Body of pancreas (tissue), 4 donors: ENCODE data around the gene TCEA2. TPM values are rescaled to one million over a fixed set of nuclear protein-coding genes. Genes with fewer than 3 reads are reported as not detected.
A peak's percentile ranks its signal among the peaks of the same experiment; 100 is the strongest.

Experiments used
- ATAC-seq: fragments of 150-250 bp; one replicate; pipeline ENCODE4 v1.9.1; 2016
- DNase-seq, 4 donors: peaks; one replicate each; pipeline ENCODE4 v3.0.0-alpha.2; 2019
- H3K27ac ChIP-seq, 4 donors: fragments of 200-600 bp; sonication (generic); 1 replicate in 3 of 4; 2 replicates in 1 of 4; pipeline versions ENCODE4 v1.5.1 to v1.6.1; 2016 to 2019; ENCODE audit warnings: mild to moderate bottlenecking in 1 of 4, mixed read lengths in 1 of 4, moderate library complexity in 1 of 4
- H3K27me3 ChIP-seq, 2 donors: fragments of 200-600 bp; sonication (generic); one replicate each; pipeline ENCODE4 v1.6.0; 2016; ENCODE audit warnings: mild to moderate bottlenecking in 1 of 2
- H3K36me3 ChIP-seq, 2 donors: fragments of 200-600 bp; sonication (generic); replicated peaks in 1 of 2; 2 replicates each; pipeline ENCODE4 v1.5.1; 2016; ENCODE audit warnings: low read depth in 2 of 2; ENCODE audit not compliant: insufficient read depth in 1 of 2
- H3K4me1 ChIP-seq: fragments of 200-600 bp; sonication (generic); one replicate; pipeline ENCODE4 v1.6.0; 2016
- H3K4me3 ChIP-seq, 2 donors: fragments of 200-600 bp; sonication (generic); 1 replicate in 1 of 2; 2 replicates in 1 of 2; pipeline ENCODE4 v1.5.1; 2016 to 2019
- H3K9me3 ChIP-seq, 3 donors: fragments of 200-600 bp; sonication (generic); 1 replicate in 2 of 3; 2 replicates in 1 of 3; pipeline ENCODE4 v1.5.1; 2016
- POLR2A ChIP-seq, 3 donors: fragments of 450-650 bp; IDR thresholded peaks; one replicate each; pipeline ENCODE4 v1.6.1; 2016; ENCODE audit warnings: antibody characterized with exemption in 3 of 3, mild to moderate bottlenecking in 2 of 3
- whole genome bisulfite sequencing, 2 donors: methylation state at CpG; one replicate each; pipeline ENCODE4 v1.1.5; 2017; 5-methylcytosine and 5-hydroxymethylcytosine counted together
- intact Hi-C: fragments of 100-400 bp; cut with DNase I; formaldehyde crosslinking; loops from one replicate; pipeline ENCODE4 v1.15.1; 2023
- microRNA-seq, 2 donors: library from miRNA; unstranded; fragments of <30 nt; microRNA quantifications; one replicate each; pipeline ENCODE4, GENCODE V29; 2016; ENCODE audit warnings: borderline number of aligned reads in 2 of 2, borderline replicate concordance in 2 of 2
- small RNA-seq: library from RNA; depleted of rRNA; stranded (forward); fragments of <200 nt; gene quantifications from one replicate; pipeline ENCODE3, GENCODE V24; 2016
- total RNA-seq, 2 donors: library from RNA; depleted of rRNA; stranded (reverse); fragments of >200 nt; gene quantifications; one replicate each; pipeline ENCODE4 v1.1.0, GENCODE V29; 2016
- TF ChIP-seq, protein P1 (sequence below), 7 experiments: fragments of 450-650 bp in 4 of 7; fragments of 200-600 bp in 3 of 7; sonication (generic) in 3 of 7; IDR thresholded peaks; one replicate each; pipeline ENCODE4 v1.5.1; 2016 to 2019; ENCODE audit warnings: antibody characterized with exemption in 7 of 7

TCEA2 gene
- total RNA-seq, 2 donors from 2014 or later: 16.6 to 17.5 TPM

DNA sequence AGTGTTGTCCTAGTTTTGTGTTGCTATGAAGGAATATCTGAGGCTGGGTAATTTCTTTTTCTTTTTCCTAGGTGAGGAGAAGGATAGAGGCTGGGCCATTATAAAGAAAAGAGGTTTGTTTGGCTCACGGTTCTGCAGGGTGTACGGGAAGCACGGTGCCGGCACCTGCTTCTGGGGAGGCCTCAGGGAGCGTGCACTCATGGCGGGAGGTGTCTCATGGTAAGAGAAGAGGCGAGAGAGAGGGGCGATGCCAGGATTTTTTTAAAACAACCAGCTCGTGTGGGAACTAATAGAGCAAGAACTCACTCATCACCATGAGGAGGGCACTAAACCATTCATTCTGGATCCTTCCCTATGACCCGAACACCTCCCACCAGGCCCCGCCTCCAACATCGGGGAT is 58.6 kb downstream of the TCEA2 start:
- Histone ChIP-seq H3K4me3 (no peak overlapping the region), H3K36me3 (no peaks in the 10 kb centered on the region), H3K4me1 (peaks cover 8% of the 10 kb centered on the region), H3K9me3 (no peaks in the 10 kb centered on the region), H3K27me3 (peaks cover 0 to 7% of the 10 kb centered on the region in 2 donors), H3K27ac (no peak overlapping the region)
- ATAC-seq (no peak), DNase-seq (peak in 1 of 4 donors; percentile 2)
- WGBS, 2 donors: 63 to 70% methylated on average over 12 of the region's 12 CpGs
- intact Hi-C loops: no loop called here
- no peak for TF ChIP-seq POLR2A (IDR thresholded peaks at IDR 0.05)
- TF ChIP-seq, protein P1, sequence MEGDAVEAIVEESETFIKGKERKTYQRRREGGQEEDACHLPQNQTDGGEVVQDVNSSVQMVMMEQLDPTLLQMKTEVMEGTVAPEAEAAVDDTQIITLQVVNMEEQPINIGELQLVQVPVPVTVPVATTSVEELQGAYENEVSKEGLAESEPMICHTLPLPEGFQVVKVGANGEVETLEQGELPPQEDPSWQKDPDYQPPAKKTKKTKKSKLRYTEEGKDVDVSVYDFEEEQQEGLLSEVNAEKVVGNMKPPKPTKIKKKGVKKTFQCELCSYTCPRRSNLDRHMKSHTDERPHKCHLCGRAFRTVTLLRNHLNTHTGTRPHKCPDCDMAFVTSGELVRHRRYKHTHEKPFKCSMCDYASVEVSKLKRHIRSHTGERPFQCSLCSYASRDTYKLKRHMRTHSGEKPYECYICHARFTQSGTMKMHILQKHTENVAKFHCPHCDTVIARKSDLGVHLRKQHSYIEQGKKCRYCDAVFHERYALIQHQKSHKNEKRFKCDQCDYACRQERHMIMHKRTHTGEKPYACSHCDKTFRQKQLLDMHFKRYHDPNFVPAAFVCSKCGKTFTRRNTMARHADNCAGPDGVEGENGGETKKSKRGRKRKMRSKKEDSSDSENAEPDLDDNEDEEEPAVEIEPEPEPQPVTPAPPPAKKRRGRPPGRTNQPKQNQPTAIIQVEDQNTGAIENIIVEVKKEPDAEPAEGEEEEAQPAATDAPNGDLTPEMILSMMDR (IDR thresholded peaks at IDR 0.05): no peak

Small RNAs within 50 kb of the gene (microRNA-seq; reads per million reads assigned to microRNA genes)
- 0.93 to 2.7 reads per million in 2 donors for gene MIR6813

Small RNAs within 50 kb of the gene (small RNA-seq; reads per million reads assigned to genes)
- not detected for gene AL355803.1
- not detected for gene MIR6813

Other genes starting within 250 kb of the TCEA2 start
- 1 to 10 TPM; 4.3 to 5.4 TPM for gene ZBTB46, start 231.9 kb upstream of the TCEA2 start, total RNA-seq
- not detected for gene ABHD16B, start 201.7 kb upstream of the TCEA2 start, total RNA-seq
- 10 to 100 TPM; 31.4 to 47.1 TPM for gene TPD52L2, start 197.9 kb upstream of the TCEA2 start, total RNA-seq
- gene DNAJC5, start 168.1 kb upstream of the TCEA2 start, total RNA-seq: 10 to 100 TPM; 32.9 to 44.2 TPM
- gene UCKL1, start 106.8 kb upstream of the TCEA2 start, total RNA-seq: 10 to 100 TPM; 21.0 to 26.0 TPM
- gene ZNF512B, start 93.3 kb upstream of the TCEA2 start, total RNA-seq: 10 to 100 TPM in 1 of 2 donors, 1 to 10 TPM in 1; 8.0 to 12.5 TPM
- gene SAMD10, start 83.6 kb upstream of the TCEA2 start, total RNA-seq: 1 to 10 TPM; 3.6 to 7.6 TPM
- 10 to 100 TPM; 42.3 to 52.1 TPM for gene PRPF6, start 82.1 kb upstream of the TCEA2 start, total RNA-seq
- gene C20orf204, start 27.0 kb upstream of the TCEA2 start, total RNA-seq: 1 to 10 TPM in 1 of 2 donors, under 1 TPM in 1; 0.52 to 3.0 TPM
- gene SOX18, start 13.6 kb upstream of the TCEA2 start, total RNA-seq: 10 to 100 TPM in 1 of 2 donors, 1 to 10 TPM in 1; 6.5 to 17.1 TPM
- 10 to 100 TPM in 1 of 2 donors, 1 to 10 TPM in 1; 9.1 to 14.5 TPM for gene RGS19, start 16.3 kb downstream of the TCEA2 start, total RNA-seq
- gene OPRL1, start 16.9 kb downstream of the TCEA2 start, total RNA-seq: 1 to 10 TPM; 1.0 to 2.6 TPM
- gene LKAAEAR1, start 21.2 kb downstream of the TCEA2 start, total RNA-seq: 1 to 10 TPM in 1 of 2 donors, not detected in 1; 3.9 TPM
- not detected for gene NPBWR2, start 44.4 kb downstream of the TCEA2 start, total RNA-seq
- gene MYT1, start 101.3 kb downstream of the TCEA2 start, total RNA-seq: under 1 TPM in 1 of 2 donors, not detected in 1; 0.99 TPM
- gene PCMTD2, start 192.6 kb downstream of the TCEA2 start, total RNA-seq: 10 to 100 TPM; 25.1 to 45.9 TPM